T-helper 17 cell (primary cell): ENCODE data around the gene PANX3. TPM values are rescaled to one million over a fixed set of nuclear protein-coding genes. Genes with fewer than 3 reads are reported as not detected.
A peak's percentile ranks its signal among the peaks of the same experiment; 100 is the strongest.
"Not testable (repeated sequence)": the region's sequence is repeated elsewhere in the genome, so short reads cannot be mapped to it uniquely, and the experiment has no call there.

Experiments
- ATAC-seq: fragments of 150-1000 bp; cut with Tn5 transposase; 2 replicates; pipeline ENCODE4 v1.10.0; 2021; ENCODE audit warnings: mild to moderate bottlenecking, moderate library complexity
- DNase-seq, 3 donors: peaks; one replicate each; pipeline versions ENCODE4 v3.0.0 to v3.0.0-alpha.2; 2020 to 2021
- H3K9me3 ChIP-seq: one replicate; pipeline ENCODE4 v1.7.0; 2013; ENCODE audit warnings: low read length, mild to moderate bottlenecking; ENCODE audit not compliant: control insufficient read depth, poor library complexity, severe bottlenecking
- H3K27ac Mint-ChIP-seq: one replicate; pipeline ENCODE4 v1.8.0; 2022; ENCODE audit warnings: mild to moderate bottlenecking, moderate library complexity, mixed read lengths
- H3K27me3 Mint-ChIP-seq: one replicate; pipeline ENCODE4 v1.8.0; 2022; ENCODE audit warnings: mixed read lengths
- H3K36me3 Mint-ChIP-seq: one replicate; pipeline ENCODE4 v1.8.0; 2022; ENCODE audit warnings: low read depth, mixed read lengths
- H3K4me1 Mint-ChIP-seq: one replicate; pipeline ENCODE4 v1.8.0; 2022; ENCODE audit warnings: mild to moderate bottlenecking, mixed read lengths
- H3K4me3 Mint-ChIP-seq: one replicate; pipeline ENCODE4 v1.8.0; 2022; ENCODE audit warnings: mild to moderate bottlenecking, moderate library complexity, mixed read lengths
- total RNA-seq, 4 donors: library from RNA in 2 of 4; stranded (reverse) in 2 of 4; gene quantifications; one replicate each; pipeline ENCODE4 v1.2.3 and lab custom pipeline; 2022 to 2026

The PANX3 gene
- total RNA-seq, 2 donors from 2014 or later: not detected

- Mint-ChIP-seq H3K27me3 (peaks cover 59% of the 10 kb centered on the region), H3K27ac (no peak overlapping the region)
- no peak for ATAC-seq
Observed at GRCh38 chr11:124597626-124598025, 13.6 kb upstream of the PANX3 start.

GRCh38 chr11:124600621-124601320, 10.5 kb upstream of the PANX3 start:
- no peaks in the 10 kb centered on the region for H3K9me3 ChIP-seq
- H3K27ac Mint-ChIP-seq: no peak overlapping the region
- ATAC-seq (no peak), DNase-seq (no peak)
- peaks cover 2% of the 10 kb centered on the region for H3K36me3 Mint-ChIP-seq
- H3K27me3 Mint-ChIP-seq: peaks cover 60% of the 10 kb centered on the region
- H3K4me3 Mint-ChIP-seq: no peak overlapping the region
- H3K4me1 Mint-ChIP-seq: no peaks in the 10 kb centered on the region

More at GRCh38 chr11:124597626-124598025, 13.6 kb upstream of the PANX3 start:
- no peaks in the 10 kb centered on the region for H3K36me3 Mint-ChIP-seq
- no peaks in the 10 kb centered on the region for H3K9me3 ChIP-seq
- no peak overlapping the region for H3K4me3 Mint-ChIP-seq
- no peak for DNase-seq
- H3K4me1 Mint-ChIP-seq: no peaks in the 10 kb centered on the region

- peaks cover 2% of the 10 kb centered on the region for H3K36me3 Mint-ChIP-seq
- H3K4me3 Mint-ChIP-seq: no peak overlapping the region
- DNase-seq (no peak), ATAC-seq (no peak)
- peaks cover 47% of the 10 kb centered on the region for H3K27me3 Mint-ChIP-seq
- H3K27ac Mint-ChIP-seq: no peak overlapping the region
- H3K9me3 ChIP-seq: no peaks in the 10 kb centered on the region
- H3K4me1 Mint-ChIP-seq: no peaks in the 10 kb centered on the region
Observed at GRCh38 chr11:124602193-124602592, 9.0 kb upstream of the PANX3 start.

GRCh38 chr11:124602723-124603122, 8.5 kb upstream of the PANX3 start:
- ATAC-seq, H3K4me1 Mint-ChIP-seq, H3K4me3 Mint-ChIP-seq, H3K36me3 Mint-ChIP-seq, H3K9me3 ChIP-seq, H3K27ac Mint-ChIP-seq, DNase-seq: not testable (repeated sequence)
- peaks cover 42% of the 10 kb centered on the region for H3K27me3 Mint-ChIP-seq

GRCh38 chr11:124605719-124606118, 5.5 kb upstream of the PANX3 start:
- H3K9me3 ChIP-seq: no peaks in the 10 kb centered on the region
- H3K27me3 Mint-ChIP-seq: peaks cover 29% of the 10 kb centered on the region
- peaks cover under 1% of the 10 kb centered on the region for H3K4me1 Mint-ChIP-seq
- DNase-seq (no peak), ATAC-seq (no peak)
- H3K27ac Mint-ChIP-seq: no peak overlapping the region
- H3K36me3 Mint-ChIP-seq: peaks cover 2% of the 10 kb centered on the region
- H3K4me3 Mint-ChIP-seq: no peak overlapping the region

GRCh38 chr11:124608147-124608546, 3.1 kb upstream of the PANX3 start:
- H3K27ac Mint-ChIP-seq: no peak overlapping the region
- DNase-seq (no peak), ATAC-seq (no peak)
- peaks cover 7% of the 10 kb centered on the region for H3K27me3 Mint-ChIP-seq
- H3K36me3 Mint-ChIP-seq: peaks cover 2% of the 10 kb centered on the region
- H3K4me1 Mint-ChIP-seq: peaks cover 4% of the 10 kb centered on the region
- H3K4me3 Mint-ChIP-seq: no peak overlapping the region
- no peaks in the 10 kb centered on the region for H3K9me3 ChIP-seq

GRCh38 chr11:124610295-124610694, 933 bp upstream of the PANX3 start:
- peaks cover 2% of the 10 kb centered on the region for H3K36me3 Mint-ChIP-seq
- H3K4me3 Mint-ChIP-seq: no peak overlapping the region
- ATAC-seq: no peak
- peaks cover 4% of the 10 kb centered on the region for H3K4me1 Mint-ChIP-seq
- peaks cover 13% of the 10 kb centered on the region for H3K27me3 Mint-ChIP-seq
- H3K27ac Mint-ChIP-seq: peak overlapping the region; percentile 4
- DNase-seq: no peak
- H3K9me3 ChIP-seq: no peaks in the 10 kb centered on the region

- Mint-ChIP-seq H3K27ac (no peak overlapping the region), H3K27me3 (peaks cover 18% of the 10 kb centered on the region), H3K4me1 (peaks cover 4% of the 10 kb centered on the region), H3K4me3 (no peak overlapping the region), H3K36me3 (peaks cover 2% of the 10 kb centered on the region)
- DNase-seq (no peak), ATAC-seq (peak; percentile 46)
- H3K9me3 ChIP-seq: no peaks in the 10 kb centered on the region
Observed at GRCh38 chr11:124612045-124612444, 817 bp downstream of the PANX3 start.

- ATAC-seq (no peak), DNase-seq (no peak)
- Mint-ChIP-seq H3K36me3 (peaks cover 2% of the 10 kb centered on the region), H3K27ac (no peak overlapping the region), H3K4me1 (peaks cover 5% of the 10 kb centered on the region), H3K27me3 (peaks cover 25% of the 10 kb centered on the region), H3K4me3 (no peak overlapping the region)
- no peaks in the 10 kb centered on the region for H3K9me3 ChIP-seq
Observed at GRCh38 chr11:124612567-124613246, 1.5 kb downstream of the PANX3 start.

- peaks cover 40% of the 10 kb centered on the region for H3K27me3 Mint-ChIP-seq
- H3K4me1 Mint-ChIP-seq: peaks cover 11% of the 10 kb centered on the region
- ATAC-seq (no peak), DNase-seq (no peak)
- no peaks in the 10 kb centered on the region for H3K9me3 ChIP-seq
- H3K36me3 Mint-ChIP-seq: peaks cover 2% of the 10 kb centered on the region
- H3K27ac Mint-ChIP-seq: no peak overlapping the region
- no peak overlapping the region for H3K4me3 Mint-ChIP-seq
Observed at GRCh38 chr11:124618863-124619262, 7.6 kb downstream of the PANX3 start.

GRCh38 chr11:124622531-124623451, 11.6 kb downstream of the PANX3 start, which contains the start of gene TBRG1:
TSS of gene TBRG1 (plus strand) at chr11:124622864. CDS start at chr11:124623084, 220 bp downstream.
- peak within 1 kb of the TSS; percentile 99 for H3K27ac Mint-ChIP-seq
- peak; percentile 67 to 77 (median 73) for DNase-seq
- H3K4me1 Mint-ChIP-seq: peaks cover 27% of the 10 kb centered on the region
- peak; percentile 96 for ATAC-seq
- peaks cover 20% of the 10 kb centered on the region for H3K27me3 Mint-ChIP-seq
- no peaks in the 10 kb centered on the region for H3K9me3 ChIP-seq
- peaks cover 4% of the 10 kb centered on the region for H3K36me3 Mint-ChIP-seq
- H3K4me3 Mint-ChIP-seq: peak within 1 kb of the TSS; percentile 96

GRCh38 chr11:124623861-124624525, 12.8 kb downstream of the PANX3 start:
- Mint-ChIP-seq H3K36me3 (peaks cover 4% of the 10 kb centered on the region), H3K27me3 (peaks cover 8% of the 10 kb centered on the region), H3K4me1 (peaks cover 29% of the 10 kb centered on the region), H3K4me3 (peak overlapping the region; percentile 96), H3K27ac (peak overlapping the region; percentile 99)
- H3K9me3 ChIP-seq: no peaks in the 10 kb centered on the region
- ATAC-seq (no peak), DNase-seq (no peak)
